Stimulated activated CD8-positive, alpha-beta memory T cell treated with anti-CD3 and anti-CD28 coated beads, Interleukin-7, amount 100 ng/mL, for 1 hour (primary cell): ENCODE measurements around the gene TIAM2.

Experiments
- DNase-seq, 2 donors: peaks; one replicate each; pipeline ENCODE4 v3.0.0-alpha.2; 2020; ENCODE audit warnings: low read depth in 2 of 2

TIAM2 gene

GRCh38 chr6:155024391-155025027 is 29.4 kb downstream of the TIAM2 start:
- DNase-seq: no peak

- no peak for DNase-seq
Measured at GRCh38 chr6:155026022-155026705, 31.0 kb downstream of the TIAM2 start.

DNA sequence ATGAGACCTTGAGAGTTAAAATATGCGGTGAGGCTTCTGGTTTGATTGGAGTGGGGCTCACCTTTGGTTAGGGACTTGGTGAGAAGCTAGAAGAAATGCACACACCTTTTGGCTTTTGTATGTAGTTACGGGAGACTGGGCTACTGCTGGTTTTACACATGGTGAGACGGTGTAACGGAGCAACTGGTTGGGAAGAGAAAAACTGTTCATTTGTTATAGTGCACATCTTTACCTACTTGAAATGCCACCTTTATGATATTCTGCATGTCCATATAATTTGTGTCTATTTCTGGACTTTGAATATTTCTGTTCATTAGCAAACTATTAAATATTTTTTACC is 31.6 kb downstream of the TIAM2 start:
- no peak for DNase-seq

DNA sequence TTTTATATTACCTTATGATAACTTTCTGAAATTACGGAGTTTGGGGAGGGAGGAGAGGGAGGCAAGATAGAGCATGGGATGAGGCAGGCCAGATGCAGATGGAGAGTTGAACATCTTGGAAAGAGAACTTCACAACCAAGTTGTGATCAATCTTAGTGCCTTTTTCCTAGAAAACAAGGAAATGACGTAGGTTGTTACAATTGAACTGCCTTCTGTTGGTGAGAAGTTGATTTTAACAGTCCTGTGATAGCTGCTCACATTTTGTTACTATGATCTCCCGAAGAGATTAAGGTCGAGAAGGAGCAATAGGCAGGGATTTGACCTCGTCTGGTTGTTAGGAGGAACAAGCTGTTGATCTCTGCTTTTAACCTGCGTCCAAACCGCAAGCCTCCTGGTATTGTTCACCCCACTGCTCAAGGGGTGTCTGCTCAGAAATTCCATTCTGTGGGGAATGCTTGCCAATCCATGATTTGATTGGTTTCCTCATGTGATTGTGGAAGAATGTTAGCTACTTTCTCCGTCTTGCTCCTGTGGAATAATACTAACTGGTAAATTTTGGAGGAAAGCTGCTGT is 35.1 kb downstream of the TIAM2 start:
- DNase-seq: no peak

- no peak for DNase-seq
Measured at GRCh38 chr6:155031091-155031490, 36.0 kb downstream of the TIAM2 start.

- DNase-seq: no peak
Measured at GRCh38 chr6:155033021-155033791, 38.1 kb downstream of the TIAM2 start.

GRCh38 chr6:155036907-155037306 is 41.8 kb downstream of the TIAM2 start:
- DNase-seq: no peak

- no peak for DNase-seq
Measured at GRCh38 chr6:155038104-155038503, 43.0 kb downstream of the TIAM2 start.

DNA sequence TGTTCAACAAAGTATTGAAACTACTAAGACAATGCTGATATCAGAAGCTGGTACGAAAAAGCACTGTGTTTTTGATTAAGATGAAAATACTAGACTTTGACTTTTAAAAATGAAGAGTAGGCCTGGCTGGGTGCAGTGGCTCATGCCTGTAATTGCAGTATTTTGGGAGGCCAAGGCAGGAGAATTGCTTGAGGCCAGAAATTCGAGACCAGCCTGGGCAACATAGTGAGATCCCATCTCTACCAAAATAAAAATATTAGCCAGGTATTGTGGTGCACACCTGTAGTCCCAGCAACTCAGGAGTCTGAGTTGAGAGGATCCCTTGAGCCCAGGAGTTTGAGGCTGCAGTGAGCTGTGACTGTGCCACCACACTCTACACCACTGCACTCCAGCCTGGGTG is 43.4 kb downstream of the TIAM2 start:
- DNase-seq: no peak

- DNase-seq: no peak
Measured at GRCh38 chr6:155039618-155040017, 44.5 kb downstream of the TIAM2 start.

DNA sequence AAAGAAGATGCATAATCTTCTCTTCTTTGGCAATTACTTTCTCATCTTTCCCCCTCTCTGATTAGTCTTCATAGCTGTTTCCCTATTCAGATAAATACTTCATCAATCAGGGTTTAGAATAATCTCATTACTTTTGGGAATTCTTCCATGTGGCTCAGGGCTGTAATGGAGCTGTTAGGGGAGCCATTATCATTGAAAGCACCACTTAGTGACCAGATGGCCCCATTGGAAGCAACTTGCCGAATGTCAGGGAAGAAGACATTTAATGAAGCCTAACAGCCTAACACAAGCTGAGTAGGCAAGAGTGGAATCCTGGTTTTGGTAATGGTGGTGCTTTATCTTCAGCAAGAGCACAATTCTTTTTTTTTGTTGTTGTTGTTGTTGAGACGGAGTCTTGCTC is 45.0 kb downstream of the TIAM2 start:
- no peak for DNase-seq

DNA sequence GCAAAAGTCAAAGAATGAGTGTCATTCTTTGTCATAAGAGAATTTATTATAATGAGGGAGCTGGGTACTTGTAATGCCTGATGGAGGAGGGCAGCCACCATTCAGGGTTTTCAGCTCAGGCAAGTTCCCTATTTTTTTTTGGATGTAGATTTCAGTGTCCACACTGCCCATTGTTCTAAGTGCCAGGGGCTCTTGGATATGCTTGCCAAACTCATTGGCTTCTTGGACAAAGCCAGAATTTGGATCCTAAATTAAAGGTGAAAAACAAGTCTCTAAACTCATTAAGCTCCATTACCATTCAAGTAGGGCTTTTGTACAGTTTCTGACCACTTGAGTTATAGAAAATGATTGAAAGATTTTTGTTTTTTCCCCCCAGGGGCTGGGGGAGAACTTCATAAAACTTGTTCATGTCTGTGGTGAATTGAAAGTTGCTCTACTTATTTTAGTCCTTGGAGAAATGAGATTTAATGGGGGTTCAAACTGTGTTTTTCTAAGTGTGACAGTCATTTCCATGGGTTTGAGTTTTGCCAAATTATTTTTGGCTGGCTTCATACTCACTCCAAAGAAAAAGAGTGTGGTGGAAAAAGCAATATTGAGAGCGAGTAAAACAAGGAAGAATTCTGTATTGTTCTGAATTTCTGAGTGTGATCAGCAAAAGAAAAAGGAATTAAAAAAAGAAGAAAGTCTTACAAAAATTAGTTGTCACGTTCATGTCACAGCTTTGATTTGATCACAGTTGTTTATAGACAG is 46.0 kb downstream of the TIAM2 start:
- DNase-seq: no peak

DNA sequence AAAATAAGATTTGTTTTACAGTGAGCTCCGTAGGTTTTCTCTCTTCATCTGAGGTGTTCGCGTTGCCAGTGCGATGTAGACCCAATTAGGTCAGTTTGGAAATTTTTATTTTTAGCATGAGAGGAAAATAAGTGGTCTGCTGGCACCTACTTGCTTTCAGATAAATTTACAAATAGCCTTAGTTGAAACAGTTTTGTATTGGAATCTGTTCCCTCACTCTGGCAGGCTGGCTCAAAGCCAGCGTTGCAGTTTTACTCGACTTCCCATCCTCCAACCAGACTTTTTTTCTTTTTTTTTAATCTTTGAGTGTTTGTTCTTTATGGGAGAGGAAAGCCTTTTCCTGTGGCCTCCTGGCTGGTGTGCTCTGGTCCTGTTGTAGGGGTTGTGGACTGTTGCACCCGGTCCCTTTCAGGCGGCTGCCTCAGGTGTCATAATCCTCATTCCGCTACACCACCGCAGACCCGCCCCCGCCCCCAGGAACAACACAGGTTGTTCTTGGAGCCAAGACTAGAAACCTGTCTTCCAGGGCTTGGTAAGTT is 46.7 kb downstream of the TIAM2 start:
- no peak for DNase-seq

DNA sequence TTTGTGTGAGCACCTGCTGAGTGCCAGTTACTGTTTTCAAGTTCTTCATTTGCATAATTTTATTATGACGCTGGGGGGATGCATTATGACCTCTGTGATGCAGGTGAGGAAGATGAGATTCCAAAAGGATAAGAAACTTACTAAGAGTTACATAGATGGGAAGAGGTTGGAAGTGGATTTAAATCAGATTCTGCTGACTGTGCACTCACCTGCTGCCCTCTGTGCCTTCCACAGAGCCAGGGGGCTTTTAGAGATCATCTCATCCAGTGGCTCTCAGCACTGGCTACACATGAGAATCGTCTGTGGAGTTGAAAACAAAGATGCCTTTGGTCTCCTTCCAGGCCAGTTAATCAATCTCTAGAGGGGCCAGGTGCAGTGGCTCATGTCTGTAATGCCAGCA is 47.9 kb downstream of the TIAM2 start:
- no peak for DNase-seq

- no peak for DNase-seq
Measured at GRCh38 chr6:155045561-155046404, 50.7 kb downstream of the TIAM2 start.

GRCh38 chr6:155047523-155047922 is 52.4 kb downstream of the TIAM2 start:
- no peak for DNase-seq

DNA sequence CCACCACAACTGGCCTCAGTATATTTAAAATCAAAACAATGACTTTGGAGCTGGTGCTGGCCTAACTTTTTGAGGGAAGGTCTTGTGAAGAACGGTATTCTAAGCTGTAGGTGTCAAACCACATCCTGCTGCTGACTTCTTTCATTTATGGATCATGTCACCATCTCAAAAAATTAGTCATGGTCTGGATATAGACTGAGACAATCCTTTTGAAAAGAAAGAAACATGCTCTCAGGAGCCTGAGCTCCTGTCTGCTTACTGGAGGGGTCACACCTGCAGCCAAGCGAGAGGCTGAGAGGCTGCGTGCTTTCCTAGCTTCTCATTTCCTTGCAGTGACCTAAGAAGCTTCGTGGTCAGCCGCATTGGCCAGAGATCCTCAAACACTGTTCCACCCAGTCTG is 55.2 kb downstream of the TIAM2 start:
- no peak for DNase-seq

- DNase-seq: no peak
Measured at GRCh38 chr6:155054491-155055250, 59.6 kb downstream of the TIAM2 start.

GRCh38 chr6:155055729-155056128 is 60.6 kb downstream of the TIAM2 start:
- no peak for DNase-seq

GRCh38 chr6:155056756-155057155 is 61.6 kb downstream of the TIAM2 start:
- no peak for DNase-seq
